Endothelial cell of umbilical vein (primary cell): ENCODE data around the gene NUP54. TPM values are rescaled to one million over a fixed set of nuclear protein-coding genes. Genes with fewer than 3 reads are reported as not detected.

Experiments
- BruUV-seq: library from RNA; stranded (reverse); fragments of 400-500 nt; replicated peaks from 2 replicates; lab custom pipeline; 2021; lab: Mats Ljungman, UMichigan
- CTCF ChIA-PET: fragments of 300-600, 350-600 bp; sonication (Branson Sonifier 250); formaldehyde crosslinking; loops from one replicate; lab custom pipeline; 2021; ENCODE audit warnings: antibody characterized with exemption, inconsistent platforms; lab: Charles Lee
- POLR2A ChIA-PET: fragments of 300-600, 350-600 bp; sonication (Branson Sonifier 250); formaldehyde crosslinking; loops from one replicate; lab custom pipeline; 2021; ENCODE audit warnings: antibody characterized with exemption, inconsistent platforms; lab: Charles Lee
- DNase-seq: peaks from one replicate; pipeline ENCODE4 v3.0.0-alpha.2; 2011; ENCODE audit warnings: low read depth, low spot score
- FAIRE-seq: peaks from 2 replicates; lab custom pipeline; 2011; peaks lifted over from hg19 to GRCh38; lab: Jason Lieb, UNC
- H2AFZ ChIP-seq: 2 replicates; pipeline ENCODE4 v1.6.0; 2012; ENCODE audit warnings: low read depth, low read length, control low read depth, inconsistent platforms
- H3K27ac ChIP-seq: 2 replicates; pipeline ENCODE4 v1.5.1; 2011; ENCODE audit warnings: low read depth, mild to moderate bottlenecking, control low read depth, low read length, moderate library complexity; ENCODE audit not compliant: insufficient read depth
- H3K27me3 ChIP-seq, 2 experiments: 2 replicates each; pipeline versions ENCODE4 v1.6.0 to v1.6.1; 2011; ENCODE audit warnings: low read length in 2 of 2, mixed read lengths in 1 of 2; ENCODE audit not compliant: control insufficient read depth in 2 of 2, insufficient read depth in 2 of 2
- H3K36me3 ChIP-seq, 2 experiments: 2 replicates in 1 of 2; 3 replicates in 1 of 2; pipeline ENCODE4 v1.5.1; 2011; ENCODE audit warnings: low read length in 2 of 2, mild to moderate bottlenecking in 1 of 2, moderate library complexity in 1 of 2; ENCODE audit not compliant: control insufficient read depth in 2 of 2, insufficient read depth in 2 of 2; ENCODE audit errors: extremely low read depth in 1 of 2
- H3K4me1 ChIP-seq: 3 replicates; pipeline ENCODE4 v1.5.1; 2011; ENCODE audit warnings: mild to moderate bottlenecking, low read length; ENCODE audit not compliant: control insufficient read depth, insufficient read depth; ENCODE audit errors: extremely low read depth
- H3K4me2 ChIP-seq: 2 replicates; pipeline ENCODE4 v1.6.1; 2011; ENCODE audit warnings: low read length, control low read depth, mixed read lengths; ENCODE audit not compliant: insufficient read depth
- H3K4me3 ChIP-seq, 3 experiments: fragments of 200-600 bp in 1 of 3; sonication (generic), shearing (Covaris generic) in 1 of 3; replicated peaks in 1 of 3; 2 replicates each; pipeline ENCODE4 v1.5.1; 2011 to 2016; ENCODE audit warnings: control low read depth in 3 of 3, low read length in 3 of 3, mild to moderate bottlenecking in 2 of 3, inconsistent platforms in 1 of 3, low read depth in 1 of 3, moderate library complexity in 1 of 3; ENCODE audit not compliant: insufficient read depth in 1 of 3
- H3K79me2 ChIP-seq: 2 replicates; pipeline ENCODE4 v1.6.0; 2012; ENCODE audit warnings: low read length, inconsistent platforms; ENCODE audit not compliant: control insufficient read depth, insufficient read depth
- H3K9ac ChIP-seq: replicated peaks from 2 replicates; pipeline ENCODE3; 2011; ENCODE audit warnings: low read length, control low read depth; ENCODE audit not compliant: insufficient read depth; ENCODE audit errors: extremely low read depth
- H3K9me1 ChIP-seq: replicated peaks from 3 replicates; pipeline ENCODE4 v1.6.0; 2011; ENCODE audit warnings: mild to moderate bottlenecking, low read length; ENCODE audit not compliant: control insufficient read depth, insufficient read depth; ENCODE audit errors: extremely low read depth
- H3K9me3 ChIP-seq: replicated peaks from 2 replicates; pipeline ENCODE4 v1.5.1; 2012; ENCODE audit warnings: low read length, inconsistent platforms; ENCODE audit not compliant: control insufficient read depth, insufficient read depth
- H4K20me1 ChIP-seq: replicated peaks from 2 replicates; pipeline ENCODE3; 2011; ENCODE audit warnings: mild to moderate bottlenecking, low read length; ENCODE audit not compliant: control insufficient read depth, insufficient read depth; ENCODE audit errors: extremely low read depth
- CTCF ChIP-seq, 2 donors: IDR thresholded peaks; 1 replicate in 1 of 2; 2 replicates in 1 of 2; pipeline ENCODE4 v1.5.1; 2011; ENCODE audit warnings: low read length in 2 of 2, mild to moderate bottlenecking in 2 of 2, moderate library complexity in 2 of 2, control low read depth in 1 of 2, inconsistent platforms in 1 of 2, low read depth in 1 of 2; ENCODE audit not compliant: insufficient read depth in 1 of 2; ENCODE audit errors: extremely low read depth in 1 of 2
- EZH2 ChIP-seq: IDR thresholded peaks from 2 replicates; pipeline ENCODE4 v1.6.1; 2012; ENCODE audit warnings: borderline replicate concordance, low read depth, mild to moderate bottlenecking, moderate library complexity, low read length, inconsistent platforms; ENCODE audit not compliant: severe bottlenecking
- FOS ChIP-seq: IDR thresholded peaks from 2 replicates; pipeline ENCODE4 v1.6.1; 2011; ENCODE audit warnings: mild to moderate bottlenecking, low read length, moderate library complexity, borderline replicate concordance; ENCODE audit not compliant: insufficient read depth
- GATA2 ChIP-seq: IDR thresholded peaks from 2 replicates; pipeline ENCODE4 v1.7.0; 2011; ENCODE audit warnings: low read depth, mild to moderate bottlenecking, moderate library complexity, mixed read lengths, low read length; ENCODE audit not compliant: insufficient read length, insufficient read depth
- JUN ChIP-seq: IDR thresholded peaks from 2 replicates; pipeline ENCODE4 v1.6.1; 2011; ENCODE audit warnings: borderline replicate concordance, low read depth; ENCODE audit not compliant: insufficient read length, insufficient read depth
- MAX ChIP-seq: IDR thresholded peaks from 2 replicates; pipeline ENCODE4 v1.6.1; 2011; ENCODE audit not compliant: insufficient read depth, insufficient read length
- MYC ChIP-seq: IDR thresholded peaks from one replicate; pipeline ENCODE4 v1.6.1; 2011; ENCODE audit warnings: mild to moderate bottlenecking, low read depth, low read length
- POLR2A ChIP-seq: IDR thresholded peaks from 2 replicates; pipeline ENCODE4 v1.6.1; 2012; ENCODE audit warnings: low read depth, mild to moderate bottlenecking, control low read depth, low read length
- POLR2AphosphoS5 ChIP-seq: IDR thresholded peaks from 2 replicates; pipeline ENCODE4 v1.6.1; 2012; ENCODE audit warnings: low read depth, mild to moderate bottlenecking, control low read depth, low read length, moderate library complexity; ENCODE audit not compliant: insufficient read depth
- dilution Hi-C: fragments of 300-500 bp; cut with MboI; formaldehyde crosslinking; loops from one replicate; pipeline ENCODE4 v1.15.0; 2019; ENCODE audit warnings: low sequenced_read_pairs; ENCODE audit not compliant: extremely low pct_ligation_motif_present
- intact Hi-C: fragments of 100-400 bp; cut with micrococcal nuclease; formaldehyde crosslinking; loops from one replicate; pipeline ENCODE4 v1.10.0; 2022
- polyA plus RNA-seq, 4 experiments: library from polyadenylated mRNA; depleted of rRNA in 3 of 4; stranded (reverse) in 3 of 4; unstranded in 1 of 4; fragments of >200 nt; gene quantifications; 2 replicates each; pipeline versions ENCODE4 v1.2.1 to v1.2.3, GENCODE V29; 2011 to 2012; ENCODE audit warnings: missing spikeins in 1 of 4
- total RNA-seq: library from RNA; stranded (reverse); gene quantifications from 2 replicates; pipeline ENCODE4 v1.2.3, GENCODE V29; 2021

Gene NUP54
- total and polyA plus RNA-seq, 2 donors (not counting 3 experiments of a cell fraction or from before 2014, with no cell fraction given): 25.7 to 45.7 TPM

DNA sequence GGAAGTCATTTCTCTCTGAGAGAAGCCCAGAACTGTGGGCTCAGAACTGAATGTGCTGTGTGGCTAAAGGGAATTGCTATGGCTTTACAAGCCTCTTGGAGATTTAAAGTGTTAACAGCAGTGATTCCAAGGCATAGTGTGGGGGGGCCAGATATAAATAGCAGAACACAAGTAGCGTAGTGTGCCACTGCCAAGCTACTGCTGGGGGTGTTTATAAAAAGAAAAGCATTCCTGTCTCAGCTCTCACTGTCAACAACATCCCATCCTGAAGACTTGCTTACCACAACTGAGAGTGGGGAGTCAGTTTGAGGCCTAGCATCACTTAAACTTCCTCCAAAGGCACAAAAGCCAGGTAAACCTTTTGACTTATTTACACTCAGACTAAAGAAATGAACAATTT lies 73.7 kb downstream of the NUP54 start, which contains the start of gene ART3:
Gene ART3 (plus strand): TSS at position 242 of the 400 bp plus-strand sequence. CDS start 1,181 bp downstream, outside the sequence.
- Histone ChIP-seq H3K4me1 (no peaks in the 10 kb centered on the region), H3K9me1 (no peaks in the 10 kb centered on the region), H3K36me3 (no peaks in the 10 kb centered on the region), H3K9me3 (no peaks in the 10 kb centered on the region), H3K79me2 (no peaks in the 10 kb centered on the region), H3K9ac (no peak within 1 kb of the TSS), H3K4me3 (no peak within 1 kb of the TSS), H3K4me2 (no peak within 1 kb of the TSS), H2AFZ (no peak within 1 kb of the TSS), H4K20me1 (no peaks in the 10 kb centered on the region), H3K27ac (no peak within 1 kb of the TSS), H3K27me3 (peaks cover 3% of the 10 kb centered on the region in 2 experiments)
- DNase-seq: no peak
- TF ChIP-seq MYC: no peak
- TF ChIP-seq EZH2: no peak
- TF ChIP-seq POLR2AphosphoS5: no peak
- TF ChIP-seq CTCF (IDR thresholded peaks at IDR 0.05; ENCODE audit: extremely low read depth in 1 of 2, insufficient read depth in 1 of 2, low read depth in 1 of 2, low read length in 2 of 2): no peak
- no peak for TF ChIP-seq MAX
- TF ChIP-seq POLR2A: no peak
- no peak for TF ChIP-seq FOS
- no peak for TF ChIP-seq JUN
- TF ChIP-seq GATA2: no peak
- intact Hi-C loops: no loop called here
- no TSS peak for BruUV-seq
- POLR2A ChIA-PET: no interaction called here
- CTCF ChIA-PET: interaction anchor here (0.9 to 2.3 kb wide), 7 partner anchors 9 to 179 kb away, joined by 3 to 13 read pairs (median 3); no protein-coding TSS in a partner anchor
- no peak for FAIRE-seq
- dilution Hi-C loops: no loop called here
